Body of pancreas (tissue), 4 donors: ENCODE measurements around the gene MRAS.

Source experiments
- POLR2A ChIP-seq, 3 donors: fragments of 450-650 bp; IDR thresholded peaks; one replicate each; pipeline ENCODE4 v1.6.1; 2016; ENCODE audit warnings: antibody characterized with exemption in 3 of 3, mild to moderate bottlenecking in 2 of 3
- TF ChIP-seq, protein P1 (sequence below), 7 experiments: fragments of 450-650 bp in 4 of 7; fragments of 200-600 bp in 3 of 7; sonication (generic) in 3 of 7; IDR thresholded peaks; one replicate each; pipeline ENCODE4 v1.5.1; 2016 to 2019; ENCODE audit warnings: antibody characterized with exemption in 7 of 7

DNA sequence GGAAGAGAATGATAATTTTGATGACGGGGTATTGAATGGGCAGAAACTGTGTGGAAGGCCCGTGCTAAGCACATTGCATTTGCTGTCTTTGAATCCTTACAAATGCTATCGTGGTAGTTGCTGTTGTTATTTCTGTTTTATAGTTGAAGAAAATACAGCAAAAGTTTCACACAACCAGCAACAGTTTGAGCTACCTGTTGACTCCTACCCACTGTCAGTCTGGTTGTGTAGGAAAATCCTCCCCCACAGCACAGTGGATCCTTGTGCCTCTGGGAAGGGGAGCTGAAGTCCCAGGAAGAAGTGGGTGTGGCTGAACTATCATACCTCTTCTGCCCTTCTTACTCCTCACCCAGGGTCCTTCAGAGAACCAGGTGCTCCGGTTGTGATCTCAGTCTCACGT is 29.4 kb downstream of the MRAS start:
- TF ChIP-seq, protein P1, sequence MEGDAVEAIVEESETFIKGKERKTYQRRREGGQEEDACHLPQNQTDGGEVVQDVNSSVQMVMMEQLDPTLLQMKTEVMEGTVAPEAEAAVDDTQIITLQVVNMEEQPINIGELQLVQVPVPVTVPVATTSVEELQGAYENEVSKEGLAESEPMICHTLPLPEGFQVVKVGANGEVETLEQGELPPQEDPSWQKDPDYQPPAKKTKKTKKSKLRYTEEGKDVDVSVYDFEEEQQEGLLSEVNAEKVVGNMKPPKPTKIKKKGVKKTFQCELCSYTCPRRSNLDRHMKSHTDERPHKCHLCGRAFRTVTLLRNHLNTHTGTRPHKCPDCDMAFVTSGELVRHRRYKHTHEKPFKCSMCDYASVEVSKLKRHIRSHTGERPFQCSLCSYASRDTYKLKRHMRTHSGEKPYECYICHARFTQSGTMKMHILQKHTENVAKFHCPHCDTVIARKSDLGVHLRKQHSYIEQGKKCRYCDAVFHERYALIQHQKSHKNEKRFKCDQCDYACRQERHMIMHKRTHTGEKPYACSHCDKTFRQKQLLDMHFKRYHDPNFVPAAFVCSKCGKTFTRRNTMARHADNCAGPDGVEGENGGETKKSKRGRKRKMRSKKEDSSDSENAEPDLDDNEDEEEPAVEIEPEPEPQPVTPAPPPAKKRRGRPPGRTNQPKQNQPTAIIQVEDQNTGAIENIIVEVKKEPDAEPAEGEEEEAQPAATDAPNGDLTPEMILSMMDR (IDR thresholded peaks at IDR 0.05), result no peak
- no peak for TF ChIP-seq POLR2A (IDR thresholded peaks at IDR 0.05)
